PC-9 (cell line): ENCODE measurements around the gene LSM2.

Source experiments
- EZH2 ChIP-seq: fragments of 200-600 bp; sonication (generic); IDR thresholded peaks from 2 replicates; pipeline ENCODE4 v1.8.0; 2017; ENCODE audit warnings: antibody characterized with exemption, low read depth
- TF ChIP-seq, protein P1 (sequence below): fragments of 200-600 bp; sonication (generic); conservative IDR thresholded peaks from 2 replicates; pipeline ENCODE4 v1.6.1; 2017; ENCODE audit warnings: mixed run types, antibody characterized with exemption, mild to moderate bottlenecking, moderate library complexity

GRCh38 chr6:31771992-31772358, 34.8 kb downstream of the LSM2 start:
- TF ChIP-seq, protein P1, sequence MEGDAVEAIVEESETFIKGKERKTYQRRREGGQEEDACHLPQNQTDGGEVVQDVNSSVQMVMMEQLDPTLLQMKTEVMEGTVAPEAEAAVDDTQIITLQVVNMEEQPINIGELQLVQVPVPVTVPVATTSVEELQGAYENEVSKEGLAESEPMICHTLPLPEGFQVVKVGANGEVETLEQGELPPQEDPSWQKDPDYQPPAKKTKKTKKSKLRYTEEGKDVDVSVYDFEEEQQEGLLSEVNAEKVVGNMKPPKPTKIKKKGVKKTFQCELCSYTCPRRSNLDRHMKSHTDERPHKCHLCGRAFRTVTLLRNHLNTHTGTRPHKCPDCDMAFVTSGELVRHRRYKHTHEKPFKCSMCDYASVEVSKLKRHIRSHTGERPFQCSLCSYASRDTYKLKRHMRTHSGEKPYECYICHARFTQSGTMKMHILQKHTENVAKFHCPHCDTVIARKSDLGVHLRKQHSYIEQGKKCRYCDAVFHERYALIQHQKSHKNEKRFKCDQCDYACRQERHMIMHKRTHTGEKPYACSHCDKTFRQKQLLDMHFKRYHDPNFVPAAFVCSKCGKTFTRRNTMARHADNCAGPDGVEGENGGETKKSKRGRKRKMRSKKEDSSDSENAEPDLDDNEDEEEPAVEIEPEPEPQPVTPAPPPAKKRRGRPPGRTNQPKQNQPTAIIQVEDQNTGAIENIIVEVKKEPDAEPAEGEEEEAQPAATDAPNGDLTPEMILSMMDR = no peak
- TF ChIP-seq EZH2 = no peak
